Keratinocyte (primary cell): ENCODE measurements around the gene COL9A3. TPM values are rescaled to one million over a fixed set of nuclear protein-coding genes. Genes with fewer than 3 reads are reported as not detected.

Source experiments
- DNase-seq: peaks from one replicate; pipeline ENCODE4 v3.0.0-alpha.2; 2011; ENCODE audit warnings: low read depth, missing footprints, low spot score
- FAIRE-seq: peaks from 2 replicates; lab custom pipeline; 2011; peaks lifted over from hg19 to GRCh38; lab: Jason Lieb, UNC
- H2AFZ ChIP-seq: 2 replicates; pipeline ENCODE4 v1.6.0; 2012; ENCODE audit warnings: low read length, control low read depth, inconsistent platforms; ENCODE audit not compliant: control insufficient read depth
- H3K27ac ChIP-seq: 2 replicates; pipeline ENCODE4 v1.5.1; 2011; ENCODE audit warnings: low read length; ENCODE audit not compliant: control insufficient read depth, insufficient read depth
- H3K27me3 ChIP-seq: 3 replicates; pipeline ENCODE4 v1.6.0; 2011; ENCODE audit warnings: low read length; ENCODE audit not compliant: control insufficient read depth, insufficient read depth; ENCODE audit errors: extremely low read depth
- H3K36me3 ChIP-seq, 2 experiments: 2 replicates in 1 of 2; 3 replicates in 1 of 2; pipeline ENCODE4 v1.5.1; 2011; ENCODE audit warnings: low read length in 2 of 2, mild to moderate bottlenecking in 1 of 2; ENCODE audit not compliant: control insufficient read depth in 2 of 2, insufficient read depth in 2 of 2; ENCODE audit errors: extremely low read depth in 1 of 2
- H3K4me1 ChIP-seq: 3 replicates; pipeline ENCODE4 v1.5.1; 2011; ENCODE audit warnings: low read length; ENCODE audit not compliant: control insufficient read depth, insufficient read depth; ENCODE audit errors: extremely low read depth
- H3K4me2 ChIP-seq: 3 replicates; pipeline ENCODE4 v1.6.0; 2011; ENCODE audit warnings: low read depth, low read length; ENCODE audit not compliant: control insufficient read depth, insufficient read depth; ENCODE audit errors: extremely low read depth
- H3K4me3 ChIP-seq, 3 experiments: fragments of 200-600 bp in 1 of 3; sonication (generic) in 1 of 3; 2 replicates in 2 of 3; 3 replicates in 1 of 3; pipeline ENCODE4 v1.5.1; 2011 to 2016; ENCODE audit warnings: low read length in 3 of 3, mild to moderate bottlenecking in 3 of 3, control low read depth in 2 of 3, inconsistent platforms in 1 of 3, low read depth in 1 of 3, mixed read lengths in 1 of 3, mixed run types in 1 of 3, moderate library complexity in 1 of 3; ENCODE audit not compliant: control insufficient read depth in 2 of 3, insufficient read depth in 2 of 3; ENCODE audit errors: extremely low read depth in 1 of 3
- H3K79me2 ChIP-seq: 2 replicates; pipeline ENCODE4 v1.6.0; 2012; ENCODE audit warnings: low read length; ENCODE audit not compliant: control insufficient read depth, insufficient read depth
- H3K9ac ChIP-seq: 3 replicates; pipeline ENCODE4 v1.6.0; 2011; ENCODE audit warnings: low read length; ENCODE audit not compliant: control insufficient read depth, insufficient read depth; ENCODE audit errors: extremely low read depth
- H3K9me1 ChIP-seq: 3 replicates; pipeline ENCODE4 v1.6.0; 2011; ENCODE audit warnings: low read length; ENCODE audit not compliant: control insufficient read depth, insufficient read depth; ENCODE audit errors: extremely low read depth
- H3K9me3 ChIP-seq: 2 replicates; pipeline ENCODE4 v1.5.1; 2012; ENCODE audit warnings: low read depth, low read length; ENCODE audit not compliant: control insufficient read depth
- H4K20me1 ChIP-seq: 3 replicates; pipeline ENCODE4 v1.6.0; 2011; ENCODE audit warnings: low read length; ENCODE audit not compliant: control insufficient read depth, insufficient read depth; ENCODE audit errors: extremely low read depth
- EZH2 ChIP-seq: IDR thresholded peaks from one replicate; pipeline ENCODE4 v1.6.1; 2012; ENCODE audit warnings: inconsistent platforms, mild to moderate bottlenecking, low read length, moderate library complexity
- dilution Hi-C: fragments of 300-500 bp; cut with MboI; formaldehyde crosslinking; loops from one replicate; pipeline ENCODE4 v1.7.0; 2020; ENCODE audit warnings: low sequenced_read_pairs; ENCODE audit not compliant: extremely low pct_ligation_motif_present
- polyA plus RNA-seq, 5 experiments: library from polyadenylated mRNA; depleted of rRNA in 3 of 5; stranded (reverse) in 3 of 5; stranded (forward) in 1 of 5; unstranded in 1 of 5; fragments of >200 nt; gene quantifications; 1 replicate in 1 of 5; 2 replicates in 3 of 5; 3 replicates in 1 of 5; pipeline versions ENCODE4 v1.2.1 to v1.2.3, GENCODE V29; 2011 to 2012; ENCODE audit warnings: missing spikeins in 2 of 5, low read depth in 1 of 5, low replicate concordance in 1 of 5
- TF ChIP-seq, protein P1 (sequence below), 3 experiments: IDR thresholded peaks in 1 of 3; conservative IDR thresholded peaks in 1 of 3; optimal IDR thresholded peaks in 1 of 3; 2 replicates in 2 of 3; 3 replicates in 1 of 3; pipeline versions ENCODE3 to v1.5.1; 2011; ENCODE audit warnings: low read length in 3 of 3, mild to moderate bottlenecking in 3 of 3, moderate library complexity in 2 of 3, control low read depth in 1 of 3, inconsistent platforms in 1 of 3; ENCODE audit not compliant: insufficient read depth in 2 of 3; ENCODE audit errors: extremely low read depth in 1 of 3

COL9A3 gene
- polyA plus RNA-seq, 1 donor (not counting 4 experiments of a cell fraction or from before 2014, with no cell fraction given): 4.8 TPM

DNA sequence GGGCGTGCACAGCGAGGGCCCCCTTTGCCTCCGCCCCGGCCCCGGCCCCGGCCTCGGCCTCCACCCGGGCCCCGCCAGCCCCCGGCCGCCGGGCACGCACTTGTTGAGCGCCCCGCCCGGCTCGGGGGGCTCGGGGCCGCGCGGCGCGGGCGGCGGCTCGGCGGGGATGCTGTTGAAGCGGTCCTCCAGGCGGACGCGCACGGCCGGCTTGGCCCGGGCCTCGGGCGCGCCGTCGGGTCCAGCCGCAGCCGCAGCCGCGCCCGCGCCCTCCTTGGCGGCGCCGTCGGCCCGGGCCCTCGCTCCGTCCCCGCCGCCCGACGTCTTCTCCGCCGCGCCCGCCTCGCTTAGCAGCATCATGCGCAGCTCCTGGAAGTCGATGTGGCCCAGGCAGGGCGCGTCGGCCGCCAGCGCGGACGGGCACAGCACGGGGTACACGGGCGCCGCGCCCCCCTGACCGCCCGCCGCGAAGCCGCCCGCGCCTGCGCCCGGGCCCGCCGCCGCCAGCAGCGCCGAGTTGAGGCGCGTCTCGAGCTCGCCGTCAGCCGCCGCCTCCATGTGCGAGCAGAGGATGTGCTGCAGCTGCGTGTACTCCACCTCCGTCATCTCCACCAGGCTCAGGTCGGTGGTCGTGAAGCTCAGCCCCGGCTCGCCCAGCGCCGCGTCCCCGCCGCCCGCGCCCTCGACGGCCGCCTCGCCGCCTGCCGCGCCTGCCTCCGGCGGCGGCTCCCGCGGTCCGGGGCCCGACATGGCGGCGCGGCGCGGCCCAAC lies 44.3 kb downstream of the COL9A3 start:
- H4K20me1 ChIP-seq: peaks cover 8% of the 10 kb centered on the region
- dilution Hi-C loops: no loop called here
- no peaks in the 10 kb centered on the region for H3K27me3 ChIP-seq
- FAIRE-seq (no peak), DNase-seq (no peak)
- peak overlapping the region; percentile 81 for H2AFZ ChIP-seq
- peaks cover 0 to 11% of the 10 kb centered on the region in 2 experiments for H3K36me3 ChIP-seq
- peak overlapping the region; percentile 73 for H3K9ac ChIP-seq
- TF ChIP-seq, protein P1, sequence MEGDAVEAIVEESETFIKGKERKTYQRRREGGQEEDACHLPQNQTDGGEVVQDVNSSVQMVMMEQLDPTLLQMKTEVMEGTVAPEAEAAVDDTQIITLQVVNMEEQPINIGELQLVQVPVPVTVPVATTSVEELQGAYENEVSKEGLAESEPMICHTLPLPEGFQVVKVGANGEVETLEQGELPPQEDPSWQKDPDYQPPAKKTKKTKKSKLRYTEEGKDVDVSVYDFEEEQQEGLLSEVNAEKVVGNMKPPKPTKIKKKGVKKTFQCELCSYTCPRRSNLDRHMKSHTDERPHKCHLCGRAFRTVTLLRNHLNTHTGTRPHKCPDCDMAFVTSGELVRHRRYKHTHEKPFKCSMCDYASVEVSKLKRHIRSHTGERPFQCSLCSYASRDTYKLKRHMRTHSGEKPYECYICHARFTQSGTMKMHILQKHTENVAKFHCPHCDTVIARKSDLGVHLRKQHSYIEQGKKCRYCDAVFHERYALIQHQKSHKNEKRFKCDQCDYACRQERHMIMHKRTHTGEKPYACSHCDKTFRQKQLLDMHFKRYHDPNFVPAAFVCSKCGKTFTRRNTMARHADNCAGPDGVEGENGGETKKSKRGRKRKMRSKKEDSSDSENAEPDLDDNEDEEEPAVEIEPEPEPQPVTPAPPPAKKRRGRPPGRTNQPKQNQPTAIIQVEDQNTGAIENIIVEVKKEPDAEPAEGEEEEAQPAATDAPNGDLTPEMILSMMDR (optimal IDR thresholded peaks at IDR 0.05 in 1 of 3, IDR thresholded peaks at IDR 0.05 in 1 of 3, conservative IDR thresholded peaks at IDR 0.05 in 1 of 3; ENCODE audit: extremely low read depth in 1 of 3, insufficient read depth in 2 of 3, low read length in 3 of 3): no peak
- no peak for TF ChIP-seq EZH2
- peak overlapping the region; percentile 50 to 68 (median 64) for H3K4me3 ChIP-seq
- peaks cover 28% of the 10 kb centered on the region for H3K4me1 ChIP-seq
- H3K4me2 ChIP-seq: peak overlapping the region; percentile 90
- peaks cover 29% of the 10 kb centered on the region for H3K79me2 ChIP-seq
- peak overlapping the region; percentile 52 for H3K27ac ChIP-seq
- no peaks in the 10 kb centered on the region for H3K9me1 ChIP-seq
- H3K9me3 ChIP-seq: no peaks in the 10 kb centered on the region

DNA sequence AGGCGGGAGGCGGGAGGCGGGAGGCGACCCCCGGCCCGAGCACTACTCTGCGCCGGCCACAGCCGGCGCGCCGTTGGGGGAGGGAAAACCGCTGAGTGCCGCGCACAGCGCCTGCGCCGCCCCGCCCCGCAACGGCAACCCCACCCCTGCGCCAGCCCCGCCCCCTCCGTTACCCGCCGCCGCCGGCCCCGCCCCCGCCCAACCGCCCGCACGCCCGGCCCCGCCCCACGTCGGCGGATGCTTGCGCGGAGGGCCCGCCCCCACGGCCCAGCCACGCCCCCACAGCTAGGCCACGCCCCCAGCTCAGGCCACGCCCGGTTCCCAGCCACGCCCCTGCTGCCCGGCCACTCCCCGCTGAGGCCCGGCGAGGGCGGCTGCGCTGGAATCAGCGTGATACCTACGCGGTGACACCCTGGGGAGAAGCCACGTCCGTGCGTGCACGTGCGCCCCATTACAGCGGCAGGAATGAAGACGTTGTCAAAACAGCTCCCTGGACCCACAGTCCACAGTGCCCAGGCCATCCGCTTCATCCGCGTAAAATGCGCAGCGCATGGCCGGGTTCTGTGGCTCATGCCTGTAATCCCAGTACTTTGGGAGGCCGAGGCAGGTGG lies 45.0 kb downstream of the COL9A3 start, which contains the start of gene TCFL5:
Gene TCFL5 (minus strand): TSS at position 97 of the 611 bp plus-strand sequence. CDS start 152 bp downstream, outside the sequence.
- peaks cover 7% of the 10 kb centered on the region for H4K20me1 ChIP-seq
- DNase-seq (peak; percentile 58), FAIRE-seq (no peak)
- TF ChIP-seq, protein P1 (optimal IDR thresholded peaks at IDR 0.05 in 1 of 3, IDR thresholded peaks at IDR 0.05 in 1 of 3, conservative IDR thresholded peaks at IDR 0.05 in 1 of 3; ENCODE audit: extremely low read depth in 1 of 3, insufficient read depth in 2 of 3, low read length in 3 of 3): no peak
- TF ChIP-seq EZH2: no peak
- H2AFZ ChIP-seq: peak within 1 kb of the TSS; percentile 81
- peak within 1 kb of the TSS; percentile 73 for H3K9ac ChIP-seq
- H3K4me1 ChIP-seq: peaks cover 24% of the 10 kb centered on the region
- H3K9me1 ChIP-seq: no peaks in the 10 kb centered on the region
- no peaks in the 10 kb centered on the region for H3K9me3 ChIP-seq
- no peaks in the 10 kb centered on the region for H3K27me3 ChIP-seq
- H3K4me2 ChIP-seq: peak within 1 kb of the TSS; percentile 90
- H3K79me2 ChIP-seq: peaks cover 29% of the 10 kb centered on the region
- peaks cover 0 to 8% of the 10 kb centered on the region in 2 experiments for H3K36me3 ChIP-seq
- peak within 1 kb of the TSS; percentile 53 for H3K27ac ChIP-seq
- H3K4me3 ChIP-seq: peak within 1 kb of the TSS; percentile 50 to 68 (median 64)
- dilution Hi-C loops: no loop called here
